Uterus (tissue), 2 donors: ENCODE data around the gene PLA2G4F.

Experiments
- CTCF ChIP-seq, 4 experiments: fragments of 200-600 bp in 2 of 4; fragments of 450-650 bp in 2 of 4; sonication (generic) in 2 of 4; IDR thresholded peaks; one replicate each; pipeline ENCODE4 v1.5.1; 2016 to 2019; ENCODE audit warnings: antibody characterized with exemption in 4 of 4, mild to moderate bottlenecking in 2 of 4, moderate library complexity in 1 of 4
- POLR2A ChIP-seq, 2 donors: fragments of 450-650 bp; IDR thresholded peaks; one replicate each; pipeline ENCODE4 v1.6.1; 2016; ENCODE audit warnings: antibody characterized with exemption in 2 of 2, mild to moderate bottlenecking in 1 of 2, moderate library complexity in 1 of 2

- no peak for TF ChIP-seq CTCF (IDR thresholded peaks at IDR 0.05)
- no peak for TF ChIP-seq POLR2A (IDR thresholded peaks at IDR 0.05)
These were observed 46.1 kb downstream of the PLA2G4F start for GRCh38 chr15:42110367-42110766.
